ENCODE data around the gene FXYD7. TPM values are rescaled to one million over a fixed set of nuclear protein-coding genes. Genes with fewer than 3 reads are reported as not detected.
"Not testable (repeated sequence)": the region's sequence is repeated elsewhere in the genome, so short reads cannot be mapped to it uniquely, and the experiment has no call there.

Gene FXYD7
- total and polyA plus RNA-seq, 3 experiments from 2014 or later = 0.60 to 12.9 (median 1.0) TPM

DNA sequence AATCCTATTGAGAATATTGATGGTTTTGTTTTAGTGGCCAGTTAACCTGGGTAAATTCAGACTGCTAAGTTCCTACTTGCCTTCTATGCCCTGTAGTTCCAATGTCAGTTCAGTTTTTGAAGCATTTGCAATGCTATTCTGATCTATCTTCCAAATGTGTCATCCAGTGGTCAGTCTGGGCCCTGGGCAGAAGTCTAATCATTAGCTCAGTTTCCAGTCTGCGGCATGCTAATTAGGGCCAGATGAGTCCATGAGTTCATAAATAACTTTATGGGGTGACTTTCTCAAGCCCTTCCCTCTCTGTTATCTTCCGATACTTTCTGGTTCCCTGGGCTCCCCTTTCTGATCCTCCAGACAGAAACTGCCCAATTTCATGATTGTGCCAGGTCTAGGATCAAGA lies 52.8 kb downstream of the FXYD7 start:
- H3K4me3 Mint-ChIP-seq = no peak overlapping the region
- Histone ChIP-seq H3K9me3 (ENCODE audit: low read length) (no peaks in the 10 kb centered on the region), H3K36me3 (ENCODE audit: insufficient read depth, low read length) (no peaks in the 10 kb centered on the region), H3K27me3 (ENCODE audit: insufficient read depth, low read length, poor library complexity, severe bottlenecking) (no peaks in the 10 kb centered on the region), H3K27ac (ENCODE audit: low read depth, low read length) (no peak overlapping the region), H3K4me1 (ENCODE audit: insufficient read depth, low read length) (no peaks in the 10 kb centered on the region), H3K4me3 (ENCODE audit: low read length) (no peak overlapping the region)
- POLR2A ChIA-PET = no interaction called here
- CTCF ChIA-PET = interaction anchor here (2.6 kb wide), 1 partner anchor 15 kb away, joined by 7 read pairs; no protein-coding TSS in a partner anchor
- H3K36me3 Mint-ChIP-seq = peaks cover 0 to 3% (median 0%) of the 10 kb centered on the region in 3 donors
- no peak for DNase-seq
- H3K27me3 Mint-ChIP-seq = peaks cover 8 to 11% of the 10 kb centered on the region in 2 donors
- peaks cover 0 to 2% (median 0%) of the 10 kb centered on the region in 5 donors for H3K9me3 Mint-ChIP-seq
- H3K4me1 Mint-ChIP-seq = peaks cover 18 to 25% (median 25%) of the 10 kb centered on the region in 3 donors
- H3K27ac Mint-ChIP-seq = peak overlapping the region in 1 of 8 donors; percentile 41

DNA sequence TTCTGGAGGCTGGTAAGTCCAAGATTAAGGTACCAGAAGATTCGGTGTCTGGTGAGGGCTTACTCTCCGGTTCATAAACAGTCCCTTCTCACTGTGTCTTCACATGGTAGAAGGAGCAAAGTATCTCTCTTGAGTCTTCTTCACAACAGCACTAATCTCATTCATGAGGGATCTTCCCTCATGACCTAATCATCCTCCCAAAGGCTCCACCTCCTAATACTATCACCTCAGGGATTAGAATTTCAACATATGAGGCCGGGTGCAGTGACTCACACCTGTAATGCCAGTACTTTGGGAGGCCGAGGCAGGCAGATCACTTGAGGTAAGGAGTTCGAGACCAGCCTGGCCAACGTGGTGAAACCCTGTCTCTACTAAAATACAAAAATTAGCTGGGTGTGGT lies 53.8 kb downstream of the FXYD7 start:
- H3K27ac ChIP-seq (ENCODE audit: low read depth, low read length); H3K36me3 ChIP-seq (ENCODE audit: insufficient read depth, low read length); H3K36me3 Mint-ChIP-seq; CTCF ChIA-PET; H3K4me3 Mint-ChIP-seq; H3K27me3 ChIP-seq (ENCODE audit: insufficient read depth, low read length, poor library complexity, severe bottlenecking); H3K9me3 Mint-ChIP-seq; H3K9me3 ChIP-seq (ENCODE audit: low read length); H3K4me3 ChIP-seq (ENCODE audit: low read length); DNase-seq; POLR2A ChIA-PET; H3K4me1 ChIP-seq (ENCODE audit: insufficient read depth, low read length): not testable (repeated sequence)
- H3K4me1 Mint-ChIP-seq = peaks cover 25 to 26% (median 25%) of the 10 kb centered on the region in 3 donors
- H3K27me3 Mint-ChIP-seq = peaks cover 8 to 11% of the 10 kb centered on the region in 2 donors
- H3K27ac Mint-ChIP-seq = peak overlapping the region in 1 of 8 donors; percentile 36

DNA sequence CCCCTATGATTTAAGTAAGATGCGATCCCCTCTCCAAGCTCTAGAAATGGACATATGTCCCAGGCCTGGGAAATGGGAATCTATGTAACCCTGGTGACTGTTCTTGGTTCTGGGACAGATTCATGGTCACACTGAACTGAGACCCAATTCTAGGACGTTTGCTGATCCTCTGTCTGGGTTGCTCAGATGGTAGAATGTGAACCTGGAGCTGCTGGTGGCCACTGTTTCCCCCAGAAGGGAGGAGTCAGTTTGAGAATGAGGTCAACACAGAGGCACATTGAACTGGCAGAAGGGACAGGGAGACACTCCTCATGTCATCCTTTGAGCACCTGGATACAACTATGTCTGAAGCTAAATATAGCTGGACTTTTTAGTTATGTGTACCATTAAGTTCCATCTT lies 56.4 kb downstream of the FXYD7 start:
- peaks cover 4% of the 10 kb centered on the region in 2 donors for H3K27me3 Mint-ChIP-seq
- H3K36me3 Mint-ChIP-seq = no peaks in the 10 kb centered on the region
- Histone ChIP-seq H3K36me3 (ENCODE audit: insufficient read depth, low read length) (no peaks in the 10 kb centered on the region), H3K4me1 (ENCODE audit: insufficient read depth, low read length) (peaks cover 14% of the 10 kb centered on the region), H3K4me3 (ENCODE audit: low read length) (no peak overlapping the region), H3K27me3 (ENCODE audit: insufficient read depth, low read length, poor library complexity, severe bottlenecking) (no peaks in the 10 kb centered on the region), H3K9me3 (ENCODE audit: low read length) (no peaks in the 10 kb centered on the region), H3K27ac (ENCODE audit: low read depth, low read length) (no peak overlapping the region)
- POLR2A ChIA-PET = interaction anchor here (0.6 kb wide), 1 partner anchor 226 kb away, joined by 3 read pairs; no protein-coding TSS in a partner anchor
- DNase-seq = no peak
- H3K4me3 Mint-ChIP-seq = no peak overlapping the region
- peak overlapping the region in 1 of 8 donors; percentile 24 for H3K27ac Mint-ChIP-seq
- H3K9me3 Mint-ChIP-seq = no peaks in the 10 kb centered on the region
- CTCF ChIA-PET = interaction anchor here (1.1 to 2.6 kb wide), 6 partner anchors 12 to 57 kb away, joined by 3 to 7 read pairs (median 4); partner anchors contain the start of gene FXYD5
- H3K4me1 Mint-ChIP-seq = peaks cover 32 to 38% (median 34%) of the 10 kb centered on the region in 3 donors

DNA sequence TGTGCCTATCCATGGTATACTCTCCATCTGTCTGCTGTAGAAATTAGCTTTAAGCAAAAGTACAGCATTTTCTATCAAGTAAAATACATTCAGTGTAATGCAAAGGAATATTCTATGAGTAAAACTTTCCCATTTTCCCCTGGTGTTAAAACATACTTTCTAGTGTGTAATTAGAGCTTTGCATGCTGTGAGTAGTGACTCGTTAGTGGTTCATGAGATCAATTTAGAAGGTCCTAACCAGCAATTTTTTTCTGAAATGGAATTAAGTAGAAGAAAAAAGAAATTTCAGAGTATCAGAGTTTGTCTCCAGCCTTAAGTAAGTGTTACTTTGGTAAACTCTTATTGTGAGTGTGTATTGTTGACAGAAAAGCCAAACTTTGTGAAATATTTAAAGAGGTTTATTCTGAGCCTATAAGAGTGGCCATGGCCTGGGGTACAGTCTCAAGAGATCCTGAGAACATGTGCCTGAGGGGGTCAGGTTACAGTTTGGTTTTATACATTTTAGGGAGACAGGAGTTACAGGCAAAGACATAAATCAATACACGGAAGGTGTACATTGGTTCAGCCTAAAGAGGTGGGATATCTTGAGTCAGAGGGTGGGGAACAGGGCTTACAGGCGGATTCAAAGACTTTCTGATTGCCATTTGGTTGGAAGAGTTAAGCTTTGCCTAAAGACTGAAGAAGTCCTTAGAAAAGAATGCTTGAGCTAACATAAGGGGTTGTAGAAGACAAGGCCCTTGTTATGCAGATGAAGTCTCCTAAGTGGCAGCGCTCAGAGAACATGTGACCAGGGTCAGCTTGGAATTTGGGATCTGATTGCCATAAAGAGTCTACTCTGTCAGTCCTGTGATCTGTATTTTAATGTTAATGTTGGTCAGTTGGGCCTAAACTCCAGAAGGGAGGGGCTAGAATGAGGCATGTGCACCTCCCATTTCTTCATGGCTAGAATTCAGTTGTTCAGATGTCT lies 60.0 kb downstream of the FXYD7 start:
- H3K9me3 ChIP-seq (ENCODE audit: low read length) = no peaks in the 10 kb centered on the region
- H3K27me3 ChIP-seq (ENCODE audit: insufficient read depth, low read length, poor library complexity, severe bottlenecking) = no peaks in the 10 kb centered on the region
- H3K4me1 ChIP-seq (ENCODE audit: insufficient read depth, low read length) = peaks cover 49% of the 10 kb centered on the region
- Mint-ChIP-seq H3K4me3 (peak overlapping the region in 2 of 7 donors; percentile 25 to 56), H3K27me3 (peaks cover 0 to 2% of the 10 kb centered on the region in 2 donors), H3K27ac (peak overlapping the region; percentile 6 to 97 (median 78)), H3K9me3 (peaks cover 0 to 2% (median 0%) of the 10 kb centered on the region in 5 donors), H3K4me1 (peaks cover 60 to 70% (median 64%) of the 10 kb centered on the region in 3 donors), H3K36me3 (peaks cover 0 to 2% (median 0%) of the 10 kb centered on the region in 3 donors)
- H3K4me3 ChIP-seq (ENCODE audit: low read length) = no peak overlapping the region
- no peak overlapping the region for H3K27ac ChIP-seq (ENCODE audit: low read depth, low read length)
- CTCF ChIA-PET = interaction anchor here (1.2 to 1.6 kb wide), 3 partner anchors 14 to 136 kb away, joined by 3 to 4 read pairs (median 3); no protein-coding TSS in a partner anchor
- POLR2A ChIA-PET = interaction anchor here (0.6 to 2.1 kb wide), 2 partner anchors 9 kb away, joined by 3 to 5 read pairs; no protein-coding TSS in a partner anchor
- H3K36me3 ChIP-seq (ENCODE audit: insufficient read depth, low read length) = no peaks in the 10 kb centered on the region
- DNase-seq = no peak

Other genes with a start within 250 kb of the FXYD7 start
- gene ZNF30, start 216.4 kb upstream of the FXYD7 start, total RNA-seq = 1 to 10 TPM; 6.4 to 7.4 TPM
- 6.9 TPM for gene ZNF30, start 216.4 kb upstream of the FXYD7 start, polyA plus RNA-seq
- 1 to 10 TPM; 7.4 to 7.5 TPM for gene ZNF792, start 179.0 kb upstream of the FXYD7 start, total RNA-seq
- gene ZNF792, start 179.0 kb upstream of the FXYD7 start, polyA plus RNA-seq = 15.4 TPM
- 100 to 1,000 TPM; 205 to 218 TPM for gene GRAMD1A, start 142.9 kb upstream of the FXYD7 start, total RNA-seq
- gene GRAMD1A, start 142.9 kb upstream of the FXYD7 start, polyA plus RNA-seq = 51.4 TPM
- gene SCN1B, start 112.8 kb upstream of the FXYD7 start, total RNA-seq = 1 to 10 TPM; 1.1 to 1.9 TPM
- 1.3 TPM for gene SCN1B, start 112.8 kb upstream of the FXYD7 start, polyA plus RNA-seq
- not detected for gene HPN, start 101.5 kb upstream of the FXYD7 start, total RNA-seq
- gene HPN, start 101.5 kb upstream of the FXYD7 start, polyA plus RNA-seq = 0.53 TPM
- not detected for gene FXYD3, start 27.4 kb upstream of the FXYD7 start, total RNA-seq
- not detected for gene FXYD3, start 27.4 kb upstream of the FXYD7 start, polyA plus RNA-seq
- under 1 TPM in 1 of 2 experiments, not detected in 1; 0.18 TPM for gene LGI4, start 8.2 kb upstream of the FXYD7 start, total RNA-seq
- not detected for gene LGI4, start 8.2 kb upstream of the FXYD7 start, polyA plus RNA-seq
- gene FXYD1, start 4.4 kb upstream of the FXYD7 start, total RNA-seq = not detected
- 0.79 TPM for gene FXYD1, start 4.4 kb upstream of the FXYD7 start, polyA plus RNA-seq
- gene FXYD5, start 11.5 kb downstream of the FXYD7 start, total RNA-seq = 100 to 1,000 TPM; 295 TPM
- 560 TPM for gene FXYD5, start 11.5 kb downstream of the FXYD7 start, polyA plus RNA-seq
- gene FAM187B, start 85.5 kb downstream of the FXYD7 start, total RNA-seq = not detected
- gene FAM187B, start 85.5 kb downstream of the FXYD7 start, polyA plus RNA-seq = not detected
- gene LSR, start 105.7 kb downstream of the FXYD7 start, total RNA-seq = 10 to 100 TPM; 23.5 to 27.5 TPM
- 77.8 TPM for gene LSR, start 105.7 kb downstream of the FXYD7 start, polyA plus RNA-seq
- gene USF2, start 125.7 kb downstream of the FXYD7 start, total RNA-seq = 100 to 1,000 TPM; 125 to 132 TPM
- 9.2 TPM for gene USF2, start 125.7 kb downstream of the FXYD7 start, polyA plus RNA-seq
- under 1 TPM; 0.31 TPM for gene HAMP, start 139.3 kb downstream of the FXYD7 start, total RNA-seq
- gene HAMP, start 139.3 kb downstream of the FXYD7 start, polyA plus RNA-seq = not detected
- not detected for gene MAG, start 148.9 kb downstream of the FXYD7 start, total RNA-seq
- gene MAG, start 148.9 kb downstream of the FXYD7 start, polyA plus RNA-seq = 0.36 TPM
- under 1 TPM in 1 of 2 experiments, not detected in 1; 0.09 TPM for gene CD22, start 185.9 kb downstream of the FXYD7 start, total RNA-seq
- gene CD22, start 185.9 kb downstream of the FXYD7 start, polyA plus RNA-seq = not detected
- gene FFAR1, start 204.6 kb downstream of the FXYD7 start, total RNA-seq = not detected
- not detected for gene FFAR1, start 204.6 kb downstream of the FXYD7 start, polyA plus RNA-seq
- not detected for gene FFAR3, start 215.2 kb downstream of the FXYD7 start, total RNA-seq
- gene FFAR3, start 215.2 kb downstream of the FXYD7 start, polyA plus RNA-seq = not detected
- gene GPR42, start 227.8 kb downstream of the FXYD7 start, total RNA-seq = not detected
- not detected for gene GPR42, start 227.8 kb downstream of the FXYD7 start, polyA plus RNA-seq